ENCODE results near the gene GATAD1. TPM values are rescaled to one million over a fixed set of nuclear protein-coding genes. Genes with fewer than 3 reads are reported as not detected.

Gene GATAD1
- total RNA-seq, 1 experiment from 2014 or later = 19.4 TPM

DNA sequence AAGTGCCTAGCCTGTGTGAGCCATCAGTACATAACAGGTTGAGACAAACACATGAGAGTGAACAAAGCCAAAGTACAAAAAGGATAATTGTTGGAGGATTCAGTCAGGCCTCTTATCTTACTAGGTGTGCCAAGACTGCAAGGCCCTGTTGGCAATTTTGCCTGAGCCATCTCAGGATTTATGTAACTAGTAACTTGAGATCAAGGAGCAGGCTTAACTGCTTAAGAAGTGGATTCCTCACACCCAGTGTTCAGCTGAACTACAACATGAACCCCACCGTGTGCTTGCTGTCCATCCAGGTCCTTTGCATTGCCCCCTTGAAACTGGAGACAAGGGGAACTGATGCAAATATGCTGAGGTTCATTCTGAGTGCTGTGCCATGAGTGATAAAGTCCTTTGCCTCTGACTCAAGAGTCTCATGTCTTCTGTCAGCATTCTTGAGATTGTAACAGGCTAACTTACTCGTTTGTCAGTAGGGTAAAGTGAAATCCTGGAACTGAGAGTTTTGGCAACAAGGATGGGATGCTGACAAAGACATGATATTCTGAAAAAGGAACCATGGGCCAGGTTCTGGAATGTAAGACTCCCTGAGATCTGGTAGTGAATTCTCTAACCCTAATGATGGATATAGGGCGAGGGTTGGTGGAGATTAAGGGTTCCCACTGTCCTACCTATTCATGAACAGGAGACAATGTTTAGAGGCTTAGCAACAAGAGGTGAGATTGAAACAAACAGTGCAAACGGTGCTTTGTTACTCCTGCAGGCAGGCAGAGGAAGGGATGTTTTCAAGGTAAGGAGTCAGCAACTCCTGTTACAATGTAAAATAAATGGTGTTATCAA lies 44.1 kb upstream of the GATAD1 start:
- no TSS peak for BruUV-seq (replicated peaks)
- no peak for DNase-seq (ENCODE audit: low spot score)

DNA sequence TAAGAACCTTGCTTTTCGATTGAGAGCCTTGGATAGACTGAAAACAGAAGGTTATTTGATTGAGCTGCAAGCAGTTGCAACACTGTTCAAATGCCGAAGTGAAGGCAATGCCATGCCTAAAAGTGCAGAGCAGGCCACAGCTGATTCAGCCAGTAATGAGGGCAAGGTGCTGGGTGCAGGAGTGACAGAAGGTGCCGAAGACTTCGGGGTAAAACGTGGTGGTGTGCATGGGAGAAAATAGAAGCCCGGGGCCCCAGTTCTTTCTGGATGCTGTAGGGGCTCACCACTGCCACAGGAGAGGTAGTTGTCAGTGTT lies 43.6 kb upstream of the GATAD1 start:
- intact Hi-C loops (cut with micrococcal nuclease; ENCODE audit: unreplicated experiment) = no loop called here
- POLR2A ChIA-PET (ENCODE audit: low non-redundant PET) = no interaction called here

More for the DNA sequence above, 44.1 kb upstream of the GATAD1 start:
- H3K27ac ChIP-seq (ENCODE audit: low read depth, low read length, poor library complexity, severe bottlenecking) = no peak overlapping the region
- peaks cover 6% of the 10 kb centered on the region for H3K36me3 ChIP-seq (ENCODE audit: insufficient read depth, low read length, poor library complexity, severe bottlenecking)
- H3K4me1 ChIP-seq (ENCODE audit: insufficient read depth, low read length, poor library complexity, severe bottlenecking) = no peaks in the 10 kb centered on the region
- TF ChIP-seq, protein P1, sequence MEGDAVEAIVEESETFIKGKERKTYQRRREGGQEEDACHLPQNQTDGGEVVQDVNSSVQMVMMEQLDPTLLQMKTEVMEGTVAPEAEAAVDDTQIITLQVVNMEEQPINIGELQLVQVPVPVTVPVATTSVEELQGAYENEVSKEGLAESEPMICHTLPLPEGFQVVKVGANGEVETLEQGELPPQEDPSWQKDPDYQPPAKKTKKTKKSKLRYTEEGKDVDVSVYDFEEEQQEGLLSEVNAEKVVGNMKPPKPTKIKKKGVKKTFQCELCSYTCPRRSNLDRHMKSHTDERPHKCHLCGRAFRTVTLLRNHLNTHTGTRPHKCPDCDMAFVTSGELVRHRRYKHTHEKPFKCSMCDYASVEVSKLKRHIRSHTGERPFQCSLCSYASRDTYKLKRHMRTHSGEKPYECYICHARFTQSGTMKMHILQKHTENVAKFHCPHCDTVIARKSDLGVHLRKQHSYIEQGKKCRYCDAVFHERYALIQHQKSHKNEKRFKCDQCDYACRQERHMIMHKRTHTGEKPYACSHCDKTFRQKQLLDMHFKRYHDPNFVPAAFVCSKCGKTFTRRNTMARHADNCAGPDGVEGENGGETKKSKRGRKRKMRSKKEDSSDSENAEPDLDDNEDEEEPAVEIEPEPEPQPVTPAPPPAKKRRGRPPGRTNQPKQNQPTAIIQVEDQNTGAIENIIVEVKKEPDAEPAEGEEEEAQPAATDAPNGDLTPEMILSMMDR (conservative IDR thresholded peaks at IDR 0.05; ENCODE audit: low read depth, low read length) = no peak
- TF ChIP-seq EZH2 (IDR thresholded peaks at IDR 0.05; ENCODE audit: borderline replicate concordance, low read depth, low read length, poor library complexity, severe bottlenecking) = no peak
- H3K9me3 ChIP-seq (ENCODE audit: low read depth, low read length, poor library complexity, severe bottlenecking) = no peaks in the 10 kb centered on the region
- intact Hi-C loops (cut with micrococcal nuclease; ENCODE audit: unreplicated experiment) = no loop called here
- ChIA-PET CTCF (no interaction called here), POLR2A (ENCODE audit: low non-redundant PET) (no interaction called here)
- no peak overlapping the region for H3K4me3 ChIP-seq (ENCODE audit: low read depth, low read length, poor library complexity, severe bottlenecking)
- no peaks in the 10 kb centered on the region for H3K27me3 ChIP-seq (replicated peaks; ENCODE audit: insufficient read depth, low read depth, low read length, poor library complexity)

DNA sequence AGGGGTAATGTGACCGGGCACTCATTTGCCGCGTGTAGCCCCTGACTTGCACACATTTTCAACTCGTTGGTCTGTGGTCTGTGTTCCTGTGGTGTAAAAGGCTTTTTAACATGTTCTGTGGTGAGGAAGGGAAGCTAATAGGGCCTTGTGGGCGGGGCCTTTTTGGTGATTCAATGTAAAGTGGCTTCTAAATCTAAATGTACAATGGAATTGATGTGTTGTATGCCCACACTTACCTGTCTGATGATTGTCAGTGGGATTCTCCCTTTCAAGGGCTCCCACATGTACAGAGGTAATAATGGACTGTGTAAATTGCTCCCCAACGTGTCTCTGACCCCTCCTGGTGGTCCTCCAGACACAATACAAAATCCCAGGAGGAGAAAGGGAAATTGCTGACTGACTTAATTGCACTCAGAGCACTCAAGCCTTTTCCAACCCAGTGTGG lies 43.1 kb upstream of the GATAD1 start:
- H3K27ac ChIP-seq (ENCODE audit: low read depth, low read length, poor library complexity, severe bottlenecking) = no peak overlapping the region

More for the DNA sequence above, 43.6 kb upstream of the GATAD1 start:
- Histone ChIP-seq H3K9me3 (ENCODE audit: low read depth, low read length, poor library complexity, severe bottlenecking) (no peaks in the 10 kb centered on the region), H3K4me3 (ENCODE audit: low read depth, low read length, poor library complexity, severe bottlenecking) (no peak overlapping the region), H3K27ac (ENCODE audit: low read depth, low read length, poor library complexity, severe bottlenecking) (no peak overlapping the region), H3K4me1 (ENCODE audit: insufficient read depth, low read length, poor library complexity, severe bottlenecking) (no peaks in the 10 kb centered on the region), H3K36me3 (ENCODE audit: insufficient read depth, low read length, poor library complexity, severe bottlenecking) (peaks cover under 1% of the 10 kb centered on the region), H3K27me3 (replicated peaks; ENCODE audit: insufficient read depth, low read depth, low read length, poor library complexity) (no peaks in the 10 kb centered on the region)
- CTCF ChIA-PET = no interaction called here
- TF ChIP-seq, protein P1 (conservative IDR thresholded peaks at IDR 0.05; ENCODE audit: low read depth, low read length) = no peak
- no peak for TF ChIP-seq EZH2 (IDR thresholded peaks at IDR 0.05; ENCODE audit: borderline replicate concordance, low read depth, low read length, poor library complexity, severe bottlenecking)
- no peak for DNase-seq (ENCODE audit: low spot score)
- no TSS peak for BruUV-seq (replicated peaks)

More for the DNA sequence above, 43.1 kb upstream of the GATAD1 start:
- Histone ChIP-seq H3K4me1 (ENCODE audit: insufficient read depth, low read length, poor library complexity, severe bottlenecking) (no peaks in the 10 kb centered on the region), H3K36me3 (ENCODE audit: insufficient read depth, low read length, poor library complexity, severe bottlenecking) (no peaks in the 10 kb centered on the region), H3K27me3 (replicated peaks; ENCODE audit: insufficient read depth, low read depth, low read length, poor library complexity) (no peaks in the 10 kb centered on the region), H3K9me3 (ENCODE audit: low read depth, low read length, poor library complexity, severe bottlenecking) (no peaks in the 10 kb centered on the region), H3K4me3 (ENCODE audit: low read depth, low read length, poor library complexity, severe bottlenecking) (no peak overlapping the region)
- BruUV-seq (replicated peaks) = no TSS peak
- ChIA-PET CTCF (no interaction called here), POLR2A (ENCODE audit: low non-redundant PET) (no interaction called here)
- intact Hi-C loops (cut with micrococcal nuclease; ENCODE audit: unreplicated experiment) = no loop called here
- TF ChIP-seq, protein P1 (conservative IDR thresholded peaks at IDR 0.05; ENCODE audit: low read depth, low read length) = peak; percentile 24; the same call in 1 of the 2 replicates
- no peak for TF ChIP-seq EZH2 (IDR thresholded peaks at IDR 0.05; ENCODE audit: borderline replicate concordance, low read depth, low read length, poor library complexity, severe bottlenecking)
- no peak for DNase-seq (ENCODE audit: low spot score)

Data from A673 (cell line).